Measurements from ENCODE around the gene RAD50. TPM values are rescaled to one million over a fixed set of nuclear protein-coding genes. Genes with fewer than 3 reads are reported as not detected.
"Not testable (repeated sequence)": the region's sequence is repeated elsewhere in the genome, so short reads cannot be mapped to it uniquely, and the experiment has no call there.

Gene RAD50
- total RNA-seq, 1 donor from 2014 or later: 55.8 TPM

GRCh38 chr5:132691755-132692631 is 135.2 kb downstream of the RAD50 start:
- intact Hi-C loops (cut with micrococcal nuclease); H3K27me3 Mint-ChIP-seq (ENCODE audit: low read depth); H3K4me3 Mint-ChIP-seq (ENCODE audit: low read depth); H3K27ac Mint-ChIP-seq; H3K9me3 Mint-ChIP-seq; DNase-seq (ENCODE audit: low spot score): not testable (repeated sequence)
- peaks cover 31% of the 10 kb centered on the region for H3K4me1 Mint-ChIP-seq (ENCODE audit: low read depth)
- H3K36me3 Mint-ChIP-seq (ENCODE audit: low read depth): peaks cover 38% of the 10 kb centered on the region

- Mint-ChIP-seq H3K9me3 (peaks cover 2% of the 10 kb centered on the region), H3K4me3 (ENCODE audit: low read depth) (no peak overlapping the region), H3K36me3 (ENCODE audit: low read depth) (peaks cover 41% of the 10 kb centered on the region), H3K27ac (no peak overlapping the region), H3K27me3 (ENCODE audit: low read depth) (peaks cover 1% of the 10 kb centered on the region), H3K4me1 (ENCODE audit: low read depth) (peaks cover 31% of the 10 kb centered on the region)
- intact Hi-C loops (cut with micrococcal nuclease): no loop called here
- DNase-seq (ENCODE audit: low spot score): no peak
Measured at GRCh38 chr5:132692632-132692967, 135.8 kb downstream of the RAD50 start.

Other genes with a start within 250 kb of the RAD50 start
- 4.8 and 5.1 TPM in 2 replicates for gene SLC22A5, start 187.3 kb upstream of the RAD50 start, total RNA-seq
- 155 TPM in 2 replicates for gene IRF1, start 66.2 kb upstream of the RAD50 start, total RNA-seq
- 100.0 and 113 TPM in 2 replicates for gene IL5, start 13.5 kb upstream of the RAD50 start, total RNA-seq
- 777 and 830 TPM in 2 replicates for gene IL13, start 101.2 kb downstream of the RAD50 start, total RNA-seq
- 21.6 and 25.8 TPM in 2 replicates for gene IL4, start 117.0 kb downstream of the RAD50 start, total RNA-seq
- gene KIF3A, start 180.6 kb downstream of the RAD50 start, total RNA-seq: 40.7 and 41.4 TPM in 2 replicates
- 7.6 and 7.7 TPM in 2 replicates for gene CCNI2, start 190.4 kb downstream of the RAD50 start, total RNA-seq
- gene SEPTIN8, start 220.3 kb downstream of the RAD50 start, total RNA-seq: 34.9 and 35.9 TPM in 2 replicates

All from activated T-helper 2 cell treated with anti-CD3 and anti-CD28 coated beads, Interferon-gamma antibody, Interleukin-2, Interleukin-4, amounts not matched to agents 10 μg/mL and 5 μg/mL and 100 μg/mL, durations not matched to agents 14 hours and 24 hours and 36 hours (primary cell).